Stimulated activated CD4-positive, alpha-beta T cell treated with anti-CD3 and anti-CD28 coated beads, Interleukin-4, amount 100 ng/mL, for 48 hours (primary cell): ENCODE data around the gene FSTL4.
"Not testable (repeated sequence)": the region's sequence is repeated elsewhere in the genome, so short reads cannot be mapped to it uniquely, and the experiment has no call there.

Source experiments
- DNase-seq, 2 donors: peaks; one replicate each; pipeline ENCODE4 v3.0.0-alpha.2; 2020; ENCODE audit warnings: low read depth in 2 of 2

FSTL4 gene

DNA sequence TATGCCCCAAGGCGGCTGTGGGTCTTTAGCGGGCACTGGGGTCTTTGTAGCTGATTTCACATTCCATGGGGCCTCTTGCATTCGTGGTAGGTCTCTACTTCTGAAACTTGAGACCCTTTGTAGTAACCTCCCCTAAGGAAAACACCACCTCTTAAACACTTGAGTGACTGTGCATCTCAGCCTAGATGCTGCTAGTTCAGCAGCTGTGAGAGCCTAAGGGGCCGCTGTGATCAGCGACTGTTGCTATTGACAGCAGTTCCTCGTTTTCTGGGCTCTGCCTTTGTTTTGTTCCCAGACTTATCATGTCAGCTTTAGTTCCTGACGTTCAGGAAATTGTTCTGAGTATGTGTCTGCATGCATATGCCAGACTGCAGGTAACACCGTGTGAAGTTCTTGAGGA is 389.4 kb downstream of the FSTL4 start:
- no peak for DNase-seq

DNA sequence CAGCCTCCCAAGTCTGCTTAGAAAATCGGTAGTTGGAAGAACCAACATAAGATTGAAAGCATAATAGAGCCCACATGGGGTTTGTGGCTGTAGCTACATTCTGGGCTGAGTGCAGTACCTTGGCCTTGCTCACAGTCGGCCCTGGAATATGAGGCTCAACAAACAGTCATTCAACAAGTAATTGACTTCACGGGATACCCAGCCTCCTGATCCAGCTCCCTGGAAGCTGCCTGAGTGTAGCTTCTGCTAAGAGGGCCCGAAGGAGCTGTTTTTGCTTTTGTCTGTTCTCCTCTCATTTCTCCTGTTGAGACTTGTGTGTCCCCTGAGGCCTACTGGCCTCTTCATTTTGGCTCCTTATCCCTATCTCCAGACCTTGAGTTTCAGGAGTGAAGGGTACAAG is 389.8 kb downstream of the FSTL4 start:
- no peak for DNase-seq

DNA sequence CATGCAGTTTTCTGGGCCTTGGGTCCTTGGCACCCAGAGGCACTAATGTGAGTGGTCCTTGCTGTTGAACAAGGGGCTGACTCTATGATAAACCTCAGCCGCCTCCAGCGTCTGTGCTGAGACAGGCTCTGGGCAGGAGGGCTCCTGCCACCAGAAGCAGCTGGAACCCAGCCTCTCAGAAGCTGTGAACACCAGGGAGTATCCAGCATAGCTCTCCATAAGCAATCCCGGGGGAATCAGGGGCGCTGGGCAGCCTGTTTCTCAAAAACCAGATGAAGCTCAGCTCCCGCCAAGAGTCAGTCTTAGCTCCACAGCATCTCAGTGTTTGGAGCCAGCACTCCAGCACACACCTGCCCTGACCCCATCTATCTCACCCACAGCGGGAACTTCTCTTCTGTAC is 390.3 kb downstream of the FSTL4 start:
- no peak for DNase-seq

DNA sequence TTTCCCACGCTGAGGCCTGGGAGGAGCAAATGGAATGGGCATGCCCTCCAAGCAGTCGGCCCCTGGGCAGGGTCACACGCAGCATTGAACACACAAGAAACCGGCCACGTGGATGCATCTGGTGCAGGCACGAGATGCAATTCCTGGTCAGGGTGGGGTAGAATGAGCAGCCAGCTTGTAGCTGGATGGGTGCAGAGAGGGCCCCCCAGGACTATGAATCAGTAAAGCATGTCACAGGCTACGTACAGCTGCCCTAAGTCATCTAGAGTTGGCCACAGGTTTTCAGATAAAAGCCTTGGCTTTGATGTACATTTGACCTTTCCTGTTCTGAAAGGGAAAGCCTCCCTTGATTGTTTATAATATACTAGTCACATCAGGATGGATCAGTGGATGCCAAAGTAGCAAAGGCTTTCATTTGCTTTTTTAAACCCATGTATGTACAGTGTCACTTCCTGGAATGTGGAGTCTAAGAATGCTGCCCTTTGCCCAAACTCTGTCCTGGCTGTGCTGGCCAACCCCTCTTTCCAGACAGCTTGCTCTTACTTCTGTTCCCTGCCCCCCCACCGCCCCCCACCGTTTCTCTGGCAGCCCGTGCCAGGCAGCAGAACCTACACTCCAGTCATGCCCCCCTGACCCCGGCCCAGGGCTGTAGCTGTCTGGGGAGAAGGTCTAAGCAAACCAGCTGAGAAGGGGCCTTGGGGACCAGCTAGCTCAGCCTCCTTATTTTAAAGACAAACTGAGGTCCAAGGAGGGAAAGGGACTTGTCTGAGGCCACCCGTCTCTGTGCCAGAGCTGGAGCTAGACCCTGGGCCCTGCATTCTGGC is 391.3 kb downstream of the FSTL4 start:
- DNase-seq: no peak

DNA sequence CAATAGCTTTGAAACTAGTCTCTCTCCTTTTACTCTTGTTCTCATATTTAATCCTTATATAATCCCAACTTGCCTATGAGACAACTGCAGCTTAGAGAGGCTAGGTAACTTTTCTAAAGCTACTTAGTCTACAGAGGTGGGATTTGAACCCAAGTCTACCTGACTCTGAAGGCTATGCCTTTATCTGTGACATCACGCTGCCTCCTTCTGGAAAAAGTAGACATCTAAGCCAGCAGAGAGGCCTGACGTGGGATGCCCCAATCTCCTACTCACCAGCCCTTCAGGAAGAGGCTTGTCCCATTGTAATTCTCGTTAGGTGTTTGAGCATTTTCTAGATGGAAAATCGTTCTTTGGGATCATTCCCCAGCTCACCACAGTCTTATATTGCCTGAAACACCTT is 393.0 kb downstream of the FSTL4 start:
- no peak for DNase-seq

DNA sequence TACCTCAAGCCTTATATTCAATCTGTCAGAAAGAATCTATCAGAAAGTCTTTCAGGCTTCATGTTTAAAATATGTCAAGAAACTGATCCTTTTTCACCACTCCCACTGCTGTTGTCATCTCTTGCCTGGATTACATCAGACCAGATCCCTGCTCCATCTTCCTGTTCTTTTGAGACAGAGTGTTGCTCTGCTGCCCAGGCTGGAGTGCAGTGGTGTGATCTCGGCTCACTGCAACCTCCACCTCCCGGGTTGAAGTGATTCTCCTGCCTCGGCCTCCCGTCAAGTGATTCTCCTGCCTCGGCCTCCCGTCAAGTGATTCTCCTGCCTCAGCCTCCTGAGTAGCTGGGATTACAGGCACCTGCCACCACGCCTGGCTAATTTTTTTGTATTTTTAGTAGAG is 396.2 kb downstream of the FSTL4 start:
- not testable (repeated sequence) for DNase-seq

DNA sequence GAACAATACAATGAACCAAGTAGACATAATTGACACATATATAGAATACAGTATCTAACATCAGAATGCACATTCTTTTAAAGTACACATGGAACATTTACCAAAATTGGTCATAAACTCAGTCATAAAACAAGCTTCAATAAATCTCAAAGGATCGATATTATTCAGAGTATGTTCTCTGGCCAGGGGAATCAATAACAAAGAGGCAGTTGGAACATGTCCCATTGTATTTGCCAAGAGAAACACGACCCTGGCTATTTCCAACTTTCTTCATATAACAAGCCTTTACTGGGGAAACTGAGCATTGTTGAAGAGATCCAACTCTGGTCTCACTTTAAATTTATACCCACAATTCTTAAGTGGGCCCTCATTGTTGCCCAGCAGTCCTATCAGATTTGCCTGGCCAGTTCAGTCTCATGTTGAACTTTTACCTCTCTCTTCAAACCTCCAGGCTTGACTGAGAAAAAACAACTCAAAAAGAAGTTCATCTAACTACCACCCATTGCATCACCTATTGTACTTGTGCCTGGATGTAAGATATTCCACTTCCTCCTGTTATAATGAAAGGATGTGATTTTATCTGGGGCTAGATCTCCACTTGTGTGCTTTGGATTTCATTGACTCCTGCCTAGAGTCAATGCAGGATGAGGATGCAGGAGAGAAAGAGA is 398.1 kb downstream of the FSTL4 start:
- DNase-seq: no peak

DNA sequence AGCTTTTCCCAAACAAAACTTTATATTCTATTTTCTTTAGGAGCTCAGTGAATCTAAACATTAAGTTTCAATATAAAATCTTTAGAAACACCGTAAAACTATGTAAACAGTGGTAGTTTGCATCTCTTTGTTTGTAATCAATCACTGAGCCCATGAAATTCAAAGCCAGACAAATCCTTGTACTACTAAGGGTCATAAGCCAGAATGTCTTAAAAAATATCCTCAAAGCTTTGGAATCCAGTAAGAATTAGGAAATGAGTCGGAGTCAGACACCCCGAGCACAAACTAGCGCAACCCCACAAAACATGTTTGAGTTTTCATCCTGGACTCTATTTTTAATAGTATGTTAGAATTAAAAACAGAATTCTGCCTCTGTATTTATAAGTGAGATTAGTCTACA is 406.7 kb downstream of the FSTL4 start:
- DNase-seq: no peak

DNA sequence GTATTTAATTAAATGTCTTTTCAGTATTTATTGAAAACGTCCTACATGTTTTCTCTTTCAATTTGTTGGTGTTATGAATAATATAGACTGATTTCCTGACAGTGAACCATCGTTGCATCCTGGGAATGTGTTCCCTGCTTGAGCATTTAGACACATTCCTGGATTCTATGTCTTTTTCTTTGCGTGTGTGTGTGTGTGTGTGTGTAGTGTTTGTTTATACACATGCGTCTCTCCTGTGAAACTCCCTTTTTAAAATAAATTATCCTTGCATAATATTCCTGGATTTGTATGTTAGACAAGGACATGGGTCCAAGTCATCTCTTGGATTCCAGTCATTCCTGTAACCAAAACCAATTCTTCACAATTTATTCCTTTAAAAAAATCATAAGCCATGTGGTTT is 407.1 kb downstream of the FSTL4 start:
- no peak for DNase-seq

DNA sequence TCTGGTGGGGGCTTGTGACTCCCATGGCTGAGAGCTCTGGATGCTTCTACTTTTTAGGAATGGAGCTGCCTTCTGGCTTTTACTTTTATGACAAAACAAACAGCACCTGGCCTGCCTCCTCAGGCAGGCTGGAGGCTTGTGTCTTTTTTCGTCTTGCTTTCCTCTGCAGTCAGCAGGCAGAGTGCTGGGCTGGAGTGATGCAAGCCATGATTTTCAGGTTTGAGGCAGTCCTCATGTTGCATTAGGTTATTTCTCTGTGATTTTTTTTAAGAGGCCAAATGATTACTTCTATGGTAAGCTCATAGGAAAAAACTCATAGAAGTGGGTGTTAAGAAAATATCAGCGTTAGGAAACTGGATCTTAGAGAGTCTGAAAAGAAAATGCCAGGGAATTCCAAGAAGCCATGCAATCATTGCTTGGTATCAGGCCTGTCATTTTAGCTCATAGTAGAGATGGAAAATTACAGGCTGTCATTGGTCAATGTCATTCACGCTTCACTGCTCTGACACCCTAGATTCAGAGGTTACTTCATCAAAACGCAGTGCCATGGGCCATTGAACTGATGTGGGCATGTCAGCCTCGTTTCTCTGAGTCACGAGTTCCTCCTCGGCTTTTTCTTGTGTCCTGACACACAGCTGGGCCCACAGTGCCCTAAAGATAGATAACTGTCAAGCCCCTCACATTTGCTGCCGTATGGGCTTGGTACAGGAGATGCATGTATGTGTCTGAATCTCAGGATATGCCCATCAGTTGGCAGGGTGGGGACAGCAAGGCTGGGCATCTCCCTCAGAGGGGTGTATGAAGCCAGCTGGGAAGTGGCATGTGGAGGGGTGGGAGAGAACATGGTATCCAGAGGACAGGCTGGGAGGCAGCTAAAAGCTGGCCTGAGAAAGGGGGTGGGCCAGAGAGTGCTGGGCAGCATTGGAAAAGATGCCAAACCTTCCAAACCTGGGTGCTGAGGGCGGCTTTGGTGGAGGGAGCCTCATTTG is 408.7 kb downstream of the FSTL4 start:
- DNase-seq: no peak

DNA sequence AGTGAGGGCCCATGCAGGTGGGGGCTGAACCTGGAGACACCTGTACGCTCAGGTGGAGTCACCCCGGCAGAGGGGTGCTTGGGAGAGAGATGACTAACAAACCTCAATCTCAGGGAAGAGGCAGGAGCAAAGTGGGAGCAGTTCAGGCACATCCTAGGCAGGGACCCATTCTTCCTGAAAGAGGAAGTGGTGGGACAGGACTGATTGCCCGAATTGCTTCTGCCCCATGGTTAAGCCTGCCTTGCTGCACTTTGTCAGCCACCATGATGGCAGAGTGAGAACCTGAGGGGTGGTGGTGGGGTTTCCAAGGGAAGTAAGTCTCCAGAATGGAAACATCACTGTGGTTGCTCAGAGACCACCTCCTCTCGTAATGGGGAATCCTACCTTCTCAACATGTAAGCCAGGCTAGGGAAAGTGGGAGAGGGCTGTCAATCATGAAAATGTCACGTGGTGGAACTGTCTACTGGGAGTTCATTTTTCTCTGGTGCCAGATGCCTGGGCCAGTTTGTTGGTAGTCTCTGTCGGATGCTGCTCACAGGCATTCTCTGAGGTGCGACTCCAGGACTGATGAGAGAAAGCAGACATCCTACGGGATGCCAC is 410.2 kb downstream of the FSTL4 start:
- no peak for DNase-seq

DNA sequence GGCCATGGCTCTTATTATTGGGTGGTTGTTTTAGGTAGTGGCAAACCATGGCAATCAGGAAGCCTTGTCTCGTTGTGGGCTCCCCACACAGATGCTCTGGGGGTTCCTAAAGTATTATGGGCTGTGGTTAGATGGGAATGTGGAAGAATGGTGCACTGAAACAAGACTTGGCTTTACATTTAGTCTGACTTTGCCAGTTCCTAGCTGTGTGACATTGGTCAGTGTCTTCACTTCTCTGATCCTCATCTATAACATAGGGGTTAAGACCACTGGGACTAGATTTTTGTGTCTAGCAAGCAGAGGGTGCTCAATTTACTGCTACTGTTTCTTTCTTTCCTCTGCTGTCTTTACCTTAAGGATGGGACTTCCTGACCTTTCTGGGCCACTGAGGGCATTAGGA is 411.0 kb downstream of the FSTL4 start:
- DNase-seq: no peak

DNA sequence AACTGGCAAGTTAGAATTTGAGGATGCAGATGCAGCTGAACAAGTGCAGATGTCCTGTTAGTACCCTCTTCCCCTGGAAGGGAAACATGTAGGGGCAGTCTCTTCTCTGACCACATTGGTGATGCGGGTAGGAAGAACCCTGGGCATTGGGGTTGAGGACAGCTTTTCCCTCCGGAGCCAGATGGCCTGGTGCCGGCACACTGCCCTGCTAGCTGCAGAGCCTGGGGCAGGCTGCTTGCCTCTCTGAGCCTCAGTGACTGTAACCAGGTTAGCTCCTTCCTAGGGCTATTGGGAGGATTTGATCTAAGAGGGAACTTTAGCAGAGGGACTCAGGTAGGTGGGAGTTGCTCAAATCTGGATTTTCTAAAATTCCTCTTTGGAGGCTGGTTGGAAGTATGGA is 412.1 kb downstream of the FSTL4 start:
- DNase-seq: no peak

DNA sequence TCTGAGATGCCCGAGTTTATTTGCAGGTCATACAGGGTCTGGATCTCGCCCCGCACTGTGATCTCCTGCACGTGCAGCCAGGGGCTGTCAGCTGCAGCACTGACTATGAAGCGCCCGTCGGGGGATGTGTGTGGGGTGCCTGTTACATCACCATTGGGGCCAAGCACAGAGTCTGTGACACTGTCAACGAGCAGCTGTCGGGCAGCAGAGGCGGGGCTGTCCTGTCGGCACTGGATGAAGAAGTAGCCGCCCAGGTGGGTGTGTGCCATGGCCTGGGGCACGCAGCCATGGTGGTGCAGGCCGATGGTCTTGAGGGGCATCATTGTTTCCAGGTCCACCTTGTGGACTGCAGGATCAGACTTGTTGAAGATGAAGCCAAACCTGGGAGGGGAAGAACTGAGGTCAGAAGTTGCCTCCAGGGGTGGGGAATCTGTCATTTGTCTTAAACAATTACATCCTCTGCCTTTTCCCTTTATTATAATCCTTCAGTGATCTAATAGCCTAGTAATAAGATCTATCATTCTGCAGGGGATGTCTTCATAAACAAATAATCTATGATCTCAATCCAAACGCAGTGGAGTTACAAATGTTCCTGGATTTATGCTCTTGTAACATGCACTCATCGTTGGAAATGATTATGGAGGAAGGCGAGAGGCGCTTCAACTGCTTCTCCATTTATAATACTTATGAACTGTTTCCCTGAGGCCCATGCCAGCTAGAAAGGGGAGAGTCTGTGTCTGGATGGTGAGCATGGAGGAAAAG is 412.7 kb downstream of the FSTL4 start:
- no peak for DNase-seq

DNA sequence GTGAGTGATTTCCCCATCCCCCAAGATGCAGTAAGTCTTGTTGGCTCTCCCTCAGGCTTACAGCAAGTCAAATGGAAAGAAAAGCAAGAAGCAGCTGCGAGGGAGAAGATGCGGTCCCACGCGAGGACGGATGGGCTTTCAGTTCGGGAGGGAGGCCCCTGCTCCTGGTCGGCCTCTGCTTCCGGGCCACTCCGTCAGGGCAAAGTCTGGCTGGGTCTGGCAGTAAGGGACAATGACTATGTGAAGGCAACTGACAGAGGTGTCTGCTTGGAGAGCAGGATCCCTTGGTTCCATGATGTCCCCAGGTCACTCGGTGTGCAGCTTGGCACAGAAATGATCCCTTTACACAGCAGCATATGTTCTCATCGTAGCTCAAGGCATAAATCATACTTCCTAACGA is 413.8 kb downstream of the FSTL4 start:
- no peak for DNase-seq

DNA sequence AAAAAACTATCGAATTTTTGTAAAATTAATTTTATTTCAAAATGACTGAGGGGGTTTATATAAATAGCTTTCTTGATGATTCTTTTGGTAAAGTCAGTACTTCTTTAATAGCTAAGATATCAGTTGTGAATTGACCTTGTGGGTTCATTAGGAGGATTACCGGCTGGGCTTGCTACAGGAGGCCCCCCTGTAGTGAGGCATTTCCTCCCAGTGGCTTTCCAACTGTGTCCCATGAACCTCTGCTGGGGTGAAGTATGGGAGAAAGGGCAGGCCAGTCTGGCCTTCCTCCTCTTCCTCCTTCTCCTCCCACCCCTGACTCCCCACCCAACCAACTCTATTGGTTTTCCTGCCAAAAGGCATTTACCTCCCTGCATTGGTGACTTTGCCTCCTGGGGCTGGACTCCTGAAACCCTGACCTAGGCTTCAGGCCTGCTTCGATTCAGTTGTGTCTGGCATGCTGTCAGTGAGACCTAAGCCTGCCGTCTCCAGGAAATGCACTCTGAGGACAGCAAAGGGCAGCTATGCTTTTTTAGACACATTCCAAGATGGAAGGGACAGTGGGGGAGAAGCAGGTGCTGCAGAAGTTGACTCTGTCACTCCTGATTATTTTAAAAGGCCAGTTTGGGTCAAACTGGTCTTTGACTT is 415.8 kb downstream of the FSTL4 start:
- DNase-seq: no peak

DNA sequence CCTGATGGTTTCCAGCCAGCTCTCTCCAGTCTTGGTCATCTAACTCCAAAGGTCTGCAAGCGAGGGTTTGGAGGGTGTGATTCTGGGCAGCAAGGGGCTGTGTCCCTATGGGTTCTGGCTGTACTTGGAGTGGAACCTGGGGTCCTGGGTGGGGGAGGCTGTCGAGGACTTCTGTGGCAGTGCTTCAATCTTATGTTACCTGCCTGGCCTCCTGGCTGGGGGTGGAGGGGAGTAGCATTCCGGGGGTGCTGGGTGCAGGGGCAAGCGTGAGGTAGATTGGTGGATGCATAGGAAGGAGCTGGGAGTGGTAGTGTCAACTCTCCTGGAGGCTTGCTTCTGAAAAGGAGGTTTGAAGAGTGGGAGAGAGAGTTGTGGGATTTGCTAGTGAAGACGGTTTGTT is 417.1 kb downstream of the FSTL4 start:
- DNase-seq: no peak

DNA sequence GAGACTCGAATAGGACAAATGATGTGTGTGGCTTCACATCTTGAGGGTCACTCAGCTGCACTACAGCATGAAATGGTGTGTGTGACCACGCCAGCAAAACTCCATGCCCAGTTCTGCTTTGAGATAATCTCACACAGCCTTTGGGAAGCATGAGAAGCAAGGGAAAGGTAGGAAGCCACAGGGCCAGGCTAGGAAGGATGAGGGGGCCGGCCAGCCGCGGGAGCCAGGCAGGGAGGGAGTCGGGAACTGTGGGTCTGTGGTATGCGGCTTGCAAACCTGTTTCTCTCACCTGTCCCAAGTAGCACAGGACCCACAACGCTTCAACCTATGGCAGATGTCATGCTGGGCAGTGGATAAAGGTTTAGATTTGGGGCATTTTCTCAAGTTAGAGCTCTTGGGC is 418.5 kb downstream of the FSTL4 start:
- no peak for DNase-seq

DNA sequence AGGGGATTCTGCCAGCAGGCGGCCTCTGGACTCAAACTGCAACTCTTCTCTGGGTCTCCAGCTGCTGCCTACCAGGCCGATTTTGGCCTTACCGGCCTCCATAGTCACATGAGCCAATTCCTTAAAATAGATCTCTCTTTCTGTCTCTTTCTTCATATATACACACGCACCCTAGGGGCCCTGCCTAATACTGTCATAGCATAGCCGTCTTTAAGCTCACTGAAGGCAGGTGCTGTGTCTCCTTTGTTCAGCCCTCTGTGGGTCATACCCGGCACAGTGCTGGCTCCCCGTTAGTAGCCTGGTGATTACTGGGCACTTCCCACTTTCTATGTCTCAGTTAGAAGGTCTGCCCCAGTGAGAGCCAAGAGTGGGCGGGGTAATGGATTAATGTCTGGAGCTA is 419.6 kb downstream of the FSTL4 start:
- DNase-seq: no peak

DNA sequence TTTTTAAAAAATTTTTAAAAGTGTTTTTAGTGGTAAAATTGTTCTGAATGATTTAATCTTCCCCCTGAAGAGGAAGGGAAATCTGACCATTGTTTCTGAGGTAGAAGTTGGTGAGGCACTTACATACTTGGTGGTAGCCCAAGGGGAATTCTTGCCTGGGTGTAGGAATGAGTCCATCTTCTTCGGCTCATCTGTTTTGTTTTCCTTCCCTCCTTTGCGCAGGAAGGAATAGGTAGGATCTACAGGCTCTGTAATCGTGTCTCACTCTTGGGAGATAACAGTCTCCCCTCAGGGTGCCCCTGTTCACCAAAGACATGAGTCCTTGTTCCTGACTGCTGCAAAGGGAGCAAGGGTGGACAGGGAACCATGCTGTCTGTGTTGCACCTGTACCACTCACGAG is 422.5 kb downstream of the FSTL4 start:
- no peak for DNase-seq

DNA sequence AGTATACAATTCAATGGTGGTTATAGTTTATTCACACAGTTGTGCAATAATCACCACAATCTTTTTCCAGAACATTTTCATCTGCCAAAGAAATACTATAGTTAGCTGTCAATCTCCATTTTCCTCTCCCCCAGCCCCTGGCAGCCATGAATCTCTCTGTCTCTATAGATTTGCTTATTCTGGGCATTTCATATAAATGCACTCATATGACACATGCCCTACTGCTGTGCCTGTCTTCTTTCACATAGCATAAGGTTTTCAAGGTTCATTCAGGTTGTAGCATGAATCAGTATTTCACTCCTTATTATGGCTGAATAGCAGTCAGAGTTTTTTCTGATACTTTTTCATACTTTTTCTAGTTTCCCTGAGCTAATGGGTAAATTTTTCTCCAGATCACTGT is 432.9 kb downstream of the FSTL4 start:
- no peak for DNase-seq
